NCI-H146 treated with DMSO at 0.1 percent for 48 hours (cell line): ENCODE results near the gene TNPO3.
A peak's percentile ranks its signal among the peaks of the same experiment; 100 is the strongest.
"Not testable (repeated sequence)": the region's sequence is repeated elsewhere in the genome, so short reads cannot be mapped to it uniquely, and the experiment has no call there.

Experiments used
- DNase-seq: peaks from one replicate; lab custom pipeline; 2025; ENCODE audit not compliant: unreplicated experiment; lab: John Stamatoyannopoulos, UW

Gene TNPO3

GRCh38 chr7:128924707-128925588 is 130.0 kb downstream of the TNPO3 start:
- DNase-seq = no peak

- no peak for DNase-seq
Observed at GRCh38 chr7:128923411-128923800, 131.5 kb downstream of the TNPO3 start.

- peak; percentile 42 for DNase-seq
Observed at GRCh38 chr7:128922496-128923410, 132.2 kb downstream of the TNPO3 start.

DNA sequence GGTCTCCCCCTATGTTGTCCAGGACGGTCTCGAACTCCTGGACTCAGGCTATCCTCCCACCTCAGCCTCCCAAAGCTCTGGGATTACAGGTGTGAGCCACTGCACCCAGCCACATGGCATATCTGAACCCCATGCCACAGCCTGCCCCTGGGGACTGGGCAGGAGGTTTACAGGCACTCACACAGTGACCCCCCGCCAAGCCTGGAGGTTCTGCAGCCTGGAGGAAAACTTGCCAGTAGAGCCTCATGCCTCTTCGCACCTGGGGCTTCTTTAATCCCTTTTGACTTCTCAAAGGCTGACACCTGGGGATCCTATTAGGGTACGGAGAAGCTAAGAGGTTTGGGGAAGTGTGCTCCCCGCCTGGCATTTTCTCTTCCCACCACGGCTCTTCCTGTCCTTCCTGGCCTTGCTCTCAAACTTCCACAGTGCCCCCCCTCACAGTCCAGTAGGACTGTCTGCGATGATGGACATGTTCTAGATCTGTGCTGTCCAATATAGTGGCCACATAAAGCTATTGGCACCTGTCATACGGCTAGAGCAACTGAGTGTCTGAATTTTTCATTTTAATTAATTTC is 133.0 kb downstream of the TNPO3 start:
- DNase-seq = no peak

DNA sequence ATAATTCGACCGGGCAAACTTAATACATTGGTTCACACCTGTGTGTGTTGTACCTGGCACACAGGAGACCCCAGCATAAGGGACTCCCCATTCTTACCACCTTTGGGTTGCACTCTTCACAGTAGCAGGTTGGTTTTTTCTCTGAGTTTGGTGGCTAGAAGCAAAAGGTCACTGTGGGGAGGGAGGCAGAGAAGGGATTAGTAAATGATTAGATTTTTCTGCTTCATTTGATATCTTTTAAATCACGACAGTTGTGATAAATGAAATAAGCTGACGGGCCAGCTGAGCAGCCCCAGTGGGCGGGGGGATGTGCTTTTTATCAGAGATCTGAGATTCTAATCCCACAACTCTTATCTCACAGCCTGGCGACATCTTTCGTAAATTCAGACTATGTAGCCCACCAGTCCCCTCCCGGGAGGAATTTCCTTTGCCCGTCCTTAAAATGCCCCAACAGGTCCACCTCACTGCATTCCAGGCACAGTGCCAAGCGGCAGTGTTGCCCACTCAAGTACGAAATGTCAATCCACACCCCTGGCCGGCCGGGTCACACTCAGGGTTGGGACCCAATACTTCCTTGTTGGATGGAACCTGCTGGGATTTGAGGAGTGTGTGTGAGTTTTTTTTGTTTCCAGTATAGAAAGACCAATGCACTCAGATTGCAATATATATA is 133.9 kb downstream of the TNPO3 start:
- DNase-seq = no peak

DNA sequence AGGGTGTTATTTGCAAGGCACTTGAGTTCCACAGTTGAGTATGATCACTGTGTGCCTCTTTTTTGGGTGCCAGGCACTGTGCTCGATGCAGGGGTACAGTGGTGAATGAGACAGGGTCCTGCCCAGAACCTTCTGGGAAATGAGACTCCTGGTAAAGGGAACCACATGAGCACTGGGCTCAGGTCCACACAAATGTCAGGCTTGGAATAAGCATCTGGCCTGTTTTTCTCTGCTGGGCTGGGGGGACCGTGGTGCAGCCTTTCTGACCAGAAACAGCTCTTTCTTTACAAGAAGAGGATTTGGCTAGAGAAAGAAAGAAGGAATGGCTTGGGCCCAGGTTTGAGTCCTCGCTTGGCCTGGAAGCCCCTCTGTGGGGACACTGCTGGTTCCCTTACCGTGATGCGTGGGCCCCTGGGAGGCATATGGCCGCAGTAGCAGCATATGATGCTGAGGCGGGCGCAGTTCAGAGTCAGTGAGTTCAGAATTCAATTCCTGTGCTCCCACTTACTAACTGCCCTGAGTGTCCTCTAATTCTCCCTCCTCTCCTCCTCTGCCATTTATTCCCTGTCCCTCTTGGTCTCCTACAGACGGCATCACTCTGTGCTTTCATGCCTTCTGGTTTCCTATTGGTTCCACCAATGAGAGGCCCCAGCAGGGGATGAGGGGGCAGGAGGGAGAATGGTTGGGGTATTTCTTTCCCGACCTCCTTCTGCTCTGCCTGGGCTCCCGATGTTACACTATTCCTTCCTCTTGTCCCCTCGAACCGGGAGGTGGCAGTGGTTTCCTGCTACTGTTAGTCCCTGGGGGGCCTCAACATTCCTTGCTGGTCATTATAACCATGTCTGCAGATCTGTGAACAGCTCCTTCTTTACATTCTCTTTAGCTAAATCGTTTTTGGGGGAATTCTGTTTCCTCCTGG is 134.8 kb downstream of the TNPO3 start:
- DNase-seq = no peak

DNA sequence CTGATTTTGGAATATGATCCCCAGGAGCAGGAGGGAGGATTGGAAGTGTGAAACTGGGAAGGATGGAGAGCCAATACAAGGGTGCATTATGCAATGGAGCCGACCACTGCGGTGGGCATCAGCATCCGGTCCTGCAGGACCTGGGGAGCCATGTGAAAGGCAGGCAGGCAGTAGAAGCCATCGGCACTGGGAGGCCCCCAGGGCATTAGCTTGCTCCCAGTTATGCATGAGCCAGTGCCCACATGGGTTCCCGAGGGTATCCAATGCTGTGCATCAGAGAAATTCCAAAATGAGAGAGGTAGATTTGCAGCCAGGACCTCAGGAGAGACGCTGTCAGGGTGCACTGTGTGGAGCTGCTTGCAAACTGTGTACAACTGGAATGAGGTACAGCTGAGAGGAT is 135.7 kb downstream of the TNPO3 start:
- DNase-seq = no peak

DNA sequence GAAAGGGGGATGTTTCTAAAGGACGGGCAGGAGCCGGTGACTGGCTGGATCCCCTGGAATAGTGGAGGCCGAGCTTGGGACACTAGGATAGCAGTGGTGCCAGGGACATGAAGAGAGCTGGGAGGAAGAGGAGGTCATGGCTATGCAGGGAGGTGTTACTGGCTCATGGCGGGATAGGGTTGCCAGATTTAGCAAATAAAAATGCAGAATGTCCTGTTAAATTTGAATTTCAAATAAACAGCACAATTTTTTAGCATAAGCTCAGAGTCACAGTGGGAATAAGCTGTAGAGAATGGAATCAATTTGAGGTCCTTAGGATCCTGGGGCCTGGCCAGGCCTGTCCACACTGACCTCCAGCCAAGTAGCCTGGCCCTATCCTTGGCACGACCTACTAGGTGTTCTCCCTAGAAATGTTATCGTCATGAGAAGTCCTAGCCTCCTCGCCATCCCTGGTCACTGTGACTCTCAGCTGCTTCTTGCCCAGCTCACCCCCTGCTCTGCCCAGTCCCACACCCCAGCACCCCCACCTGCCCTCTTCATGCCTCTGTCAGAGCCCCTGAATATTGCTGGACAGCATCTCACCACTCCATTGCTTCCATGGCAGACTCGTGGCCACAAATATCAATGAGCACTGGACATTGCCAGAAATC is 136.8 kb downstream of the TNPO3 start:
- no peak for DNase-seq

DNA sequence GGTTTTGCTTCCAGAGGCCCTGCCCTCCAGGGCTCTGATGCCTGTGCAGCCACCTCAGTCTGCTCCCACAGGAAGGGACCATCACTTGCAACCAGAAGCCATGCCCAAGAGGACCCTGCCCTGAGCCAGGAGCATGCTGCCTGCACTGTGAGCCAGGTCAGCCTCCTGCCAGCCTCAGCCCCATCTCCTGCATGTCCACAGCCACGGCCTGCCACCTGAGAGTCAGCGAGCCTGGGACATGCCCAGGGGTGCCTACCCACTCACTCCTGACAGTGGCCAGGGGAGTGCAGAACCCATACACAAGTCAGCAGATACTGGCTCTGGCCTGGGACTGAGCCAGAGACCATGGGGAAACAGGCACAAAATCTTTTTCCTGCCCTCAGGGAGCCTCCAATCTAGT is 137.8 kb downstream of the TNPO3 start:
- DNase-seq = no peak

- DNase-seq = no peak
Observed at GRCh38 chr7:128916643-128916915, 138.3 kb downstream of the TNPO3 start.

DNA sequence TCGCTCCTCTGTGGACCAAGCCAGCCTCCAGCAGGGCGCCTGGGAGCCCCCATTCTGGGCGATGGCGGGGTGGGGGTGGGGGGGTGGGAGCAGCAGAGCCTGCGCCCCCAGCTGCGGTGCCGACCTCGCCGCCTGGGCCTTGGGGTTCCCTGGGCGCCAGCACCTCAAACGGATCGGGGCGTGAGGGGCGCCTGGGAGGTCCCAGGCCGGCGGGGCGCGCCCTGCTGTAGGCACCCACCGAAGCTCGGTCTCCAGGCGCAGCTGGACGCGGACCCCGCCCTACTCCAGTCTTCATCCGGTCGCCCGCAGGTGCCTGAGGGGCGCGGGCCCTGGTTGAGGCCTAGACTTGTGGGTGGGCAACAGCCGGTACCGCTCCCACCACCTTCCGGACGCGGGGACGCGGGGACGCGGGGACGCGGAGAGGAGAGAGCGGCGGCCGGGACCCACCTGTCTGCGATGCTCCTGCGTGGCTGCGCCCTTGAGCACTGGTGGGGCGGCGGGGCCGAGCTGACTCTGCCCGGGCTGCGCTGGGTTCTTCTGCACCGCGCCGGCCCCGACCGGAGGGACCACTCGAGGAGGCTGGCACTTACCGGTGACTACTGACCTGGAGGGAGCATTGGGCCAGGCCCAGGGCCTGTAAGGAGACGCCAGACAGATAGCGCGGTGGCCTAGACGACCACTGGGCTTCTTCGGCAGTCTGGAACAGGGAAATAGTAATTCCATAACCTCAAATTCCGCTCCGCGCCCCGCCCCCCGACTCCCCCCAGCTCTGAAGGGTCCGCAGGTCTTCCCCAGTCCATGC is 138.9 kb downstream of the TNPO3 start:
- no peak for DNase-seq

DNA sequence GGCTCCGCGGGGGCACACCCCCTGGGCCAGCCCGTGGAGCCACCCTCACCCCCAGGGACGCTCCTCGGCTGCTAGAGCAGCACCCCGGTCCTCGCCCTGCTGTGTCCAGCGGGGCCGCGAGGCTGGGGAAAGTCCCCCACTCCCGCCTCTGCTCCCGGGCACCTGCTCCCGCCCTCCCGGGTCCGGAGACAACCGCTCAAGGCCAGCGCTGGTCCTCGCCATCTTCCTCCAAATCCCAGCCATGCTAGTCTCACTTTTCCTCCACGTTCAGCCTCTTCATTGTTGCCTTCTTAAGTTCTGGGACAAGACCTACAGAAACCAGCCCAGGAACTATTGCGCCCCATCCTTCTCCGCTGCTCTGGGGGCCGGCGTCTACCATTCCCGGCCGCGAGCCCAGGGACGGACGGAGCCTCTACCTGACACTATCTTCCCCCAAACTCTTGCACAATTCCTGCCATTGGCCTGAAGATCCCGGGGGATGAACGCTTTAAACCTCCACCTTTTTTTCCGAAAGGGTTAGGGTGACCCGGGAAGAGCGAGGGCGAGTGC is 139.6 kb downstream of the TNPO3 start:
- DNase-seq = no peak

- DNase-seq = no peak
Observed at GRCh38 chr7:128914566-128915151, 140.3 kb downstream of the TNPO3 start.

DNA sequence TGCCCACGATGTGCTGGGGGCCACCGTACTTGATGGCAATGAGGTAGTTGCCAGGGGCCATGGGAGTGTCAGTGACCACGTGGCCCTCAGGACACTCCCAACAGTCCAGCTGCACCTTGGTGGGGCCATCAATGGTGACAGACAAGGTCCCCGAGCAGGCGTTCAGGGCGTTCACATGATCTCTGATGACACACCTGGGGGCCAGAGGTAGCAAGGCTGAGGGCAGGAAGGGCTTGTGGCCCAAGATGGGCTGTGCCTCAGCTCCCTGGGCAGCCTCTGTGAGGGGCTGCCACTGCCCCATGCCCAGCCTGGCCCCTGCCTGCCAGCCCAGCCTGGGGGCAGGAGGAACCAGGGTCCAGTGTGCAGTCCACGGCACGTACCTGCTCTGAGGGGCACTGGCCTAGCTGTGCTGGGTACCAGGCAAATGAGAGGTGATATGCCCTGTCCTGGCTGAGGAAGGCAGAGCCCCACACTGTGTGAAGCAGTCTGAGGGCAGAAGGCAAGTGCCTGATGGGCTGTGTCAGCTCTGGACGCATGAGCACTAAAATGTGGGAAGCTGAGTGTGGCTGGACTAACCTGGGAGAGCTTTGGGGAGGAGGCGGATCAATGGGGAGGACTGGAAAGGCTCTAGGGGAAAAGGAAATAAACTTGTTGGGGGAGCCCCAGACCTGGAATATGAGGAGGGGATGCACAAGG is 140.9 kb downstream of the TNPO3 start:
- no peak for DNase-seq

- not testable (repeated sequence) for DNase-seq
Observed at GRCh38 chr7:128912709-128913495, 142.0 kb downstream of the TNPO3 start.

GRCh38 chr7:128912281-128912680 is 142.6 kb downstream of the TNPO3 start:
- DNase-seq = no peak
